HEK293 (cell line): Measurements from ENCODE around the gene ZNF33A.

Experiments used
- CTCF ChIA-PET: fragments of 350-600 bp; formaldehyde crosslinking; extraction: SDS; loops from one replicate; lab custom pipeline; 2021; ENCODE audit warnings: antibody characterized with exemption; lab: Yijun Ruan, JAX
- POLR2A ChIA-PET: fragments of 300-600 bp; formaldehyde crosslinking; extraction: SDS; loops from one replicate; lab custom pipeline; 2020; ENCODE audit warnings: antibody characterized with exemption, inconsistent platforms; lab: Yijun Ruan, JAX
- H3K27ac ChIP-seq: fragments of 200-500 bp; sonication (Bioruptor generic); 2 replicates; pipeline ENCODE4 v1.5.1; 2014; ENCODE audit warnings: low read depth, low read length, control low read depth, inconsistent platforms; ENCODE audit errors: extremely low read depth
- H3K36me3 ChIP-seq, 2 experiments: fragments of 200-500 bp in 1 of 2; sonication (Bioruptor generic) in 1 of 2; 1 replicate in 1 of 2; 2 replicates in 1 of 2; pipeline ENCODE4 v1.5.1; 2014 to 2017; ENCODE audit warnings: inconsistent platforms in 2 of 2, low read length in 2 of 2; ENCODE audit not compliant: control insufficient read depth in 2 of 2, insufficient read depth in 1 of 2
- H3K4me1 ChIP-seq: fragments of 200-500 bp; sonication (Bioruptor generic); 2 replicates; pipeline ENCODE4 v1.5.1; 2014; ENCODE audit warnings: mild to moderate bottlenecking, low read length, inconsistent platforms; ENCODE audit not compliant: control insufficient read depth, insufficient read depth
- H3K4me3 ChIP-seq: 2 replicates; pipeline ENCODE4 v1.5.1; 2011; ENCODE audit warnings: low read depth, mild to moderate bottlenecking, control low read depth, low read length, moderate library complexity
- H3K9me3 ChIP-seq: fragments of 200-500 bp; sonication (Bioruptor generic); 2 replicates; pipeline ENCODE4 v1.5.1; 2014; ENCODE audit warnings: low read depth, low read length, inconsistent platforms; ENCODE audit not compliant: control insufficient read depth, insufficient read depth
- GLIS1 ChIP-seq: fragments of 450-650 bp; formaldehyde crosslinking; IDR thresholded peaks from 2 replicates; pipeline ENCODE4 v1.5.1; 2016; ENCODE audit warnings: missing biosample characterization, missing genetic modification characterization
- KLF1 ChIP-seq: fragments of 450-650 bp; formaldehyde crosslinking; IDR thresholded peaks from 2 replicates; pipeline ENCODE4 v1.5.1; 2016; ENCODE audit warnings: missing biosample characterization, missing genetic modification characterization
- KLF8 ChIP-seq: fragments of 450-650 bp; formaldehyde crosslinking; IDR thresholded peaks from 2 replicates; pipeline ENCODE4 v1.5.1; 2016; ENCODE audit warnings: missing biosample characterization, missing genetic modification characterization
- KLF9 ChIP-seq: fragments of 450-650 bp; formaldehyde crosslinking; IDR thresholded peaks from 2 replicates; pipeline ENCODE4 v1.5.1; 2016; ENCODE audit warnings: missing biosample characterization, missing genetic modification characterization, low read depth
- PRDM1 ChIP-seq: fragments of 450-650 bp; formaldehyde crosslinking; IDR thresholded peaks from 2 replicates; pipeline ENCODE4; 2016; ENCODE audit warnings: missing biosample characterization, missing genetic modification characterization
- ZBTB17 ChIP-seq: fragments of 450-650 bp; formaldehyde crosslinking; IDR thresholded peaks from 2 replicates; pipeline ENCODE4 v1.5.1; 2016; ENCODE audit warnings: missing biosample characterization, missing genetic modification characterization
- ZFP41 ChIP-seq: fragments of 450-650 bp; formaldehyde crosslinking; IDR thresholded peaks from 2 replicates; pipeline ENCODE4 v1.5.1; 2016; ENCODE audit warnings: missing biosample characterization, missing genetic modification characterization, borderline replicate concordance
- ZNF174 ChIP-seq: fragments of 450-650 bp; formaldehyde crosslinking; IDR thresholded peaks from 2 replicates; pipeline ENCODE4 v1.5.0; 2017; ENCODE audit warnings: missing biosample characterization, mild to moderate bottlenecking, missing genetic modification characterization
- ZNF248 ChIP-seq: fragments of 450-650 bp; formaldehyde crosslinking; IDR thresholded peaks from 2 replicates; pipeline ENCODE4 v1.5.1; 2017; ENCODE audit warnings: missing biosample characterization, missing genetic modification characterization
- ZNF274 ChIP-seq, 2 experiments: fragments of 200-500 bp in 1 of 2; fragments of 450-650 bp in 1 of 2; sonication (Bioruptor generic) in 1 of 2; formaldehyde crosslinking in 1 of 2; IDR thresholded peaks; 2 replicates each; pipeline versions ENCODE4 v1.5.1 to v1.6.1; 2014 to 2016; ENCODE audit warnings: borderline replicate concordance in 1 of 2, inconsistent platforms in 1 of 2, low read length in 1 of 2, missing biosample characterization in 1 of 2, missing genetic modification characterization in 1 of 2
- ZNF292 ChIP-seq: fragments of 450-650 bp; formaldehyde crosslinking; IDR thresholded peaks from 2 replicates; pipeline ENCODE4 v1.5.1; 2016; ENCODE audit warnings: low read depth, missing biosample characterization, missing genetic modification characterization, borderline replicate concordance
- ZNF324 ChIP-seq: fragments of 450-650 bp; formaldehyde crosslinking; IDR thresholded peaks from 2 replicates; pipeline ENCODE4 v1.5.1; 2016; ENCODE audit warnings: missing biosample characterization, missing genetic modification characterization
- ZNF341 ChIP-seq: fragments of 450-650 bp; formaldehyde crosslinking; IDR thresholded peaks from 2 replicates; pipeline ENCODE4; 2016; ENCODE audit warnings: low read depth, missing biosample characterization, missing genetic modification characterization
- ZNF48 ChIP-seq: fragments of 450-650 bp; formaldehyde crosslinking; IDR thresholded peaks from 2 replicates; pipeline ENCODE4 v1.5.1; 2016; ENCODE audit warnings: missing biosample characterization, missing genetic modification characterization
- ZSCAN18 ChIP-seq: fragments of 450-650 bp; formaldehyde crosslinking; IDR thresholded peaks from 2 replicates; pipeline ENCODE4 v1.5.1; 2016; ENCODE audit warnings: missing biosample characterization, missing genetic modification characterization
- ZXDB ChIP-seq: fragments of 450-650 bp; formaldehyde crosslinking; IDR thresholded peaks from 2 replicates; pipeline ENCODE4 v1.5.1; 2016; ENCODE audit warnings: missing biosample characterization, missing genetic modification characterization
- TF ChIP-seq, protein P1 (sequence below): fragments of 450-650 bp; formaldehyde crosslinking; IDR thresholded peaks from 2 replicates; pipeline ENCODE4 v1.5.1; 2016; ENCODE audit warnings: missing biosample characterization, missing genetic modification characterization
- TF ChIP-seq, protein P2 (sequence below): fragments of 450-650 bp; formaldehyde crosslinking; IDR thresholded peaks from 2 replicates; pipeline ENCODE4 v1.5.1; 2016; ENCODE audit warnings: missing biosample characterization, missing genetic modification characterization
- TF ChIP-seq, protein P3 (sequence below): fragments of 450-650 bp; IDR thresholded peaks from 2 replicates; pipeline ENCODE4 v1.5.1; 2018; ENCODE audit warnings: missing biosample characterization, missing genetic modification characterization
- TF ChIP-seq, protein P4 (sequence below): sonication (generic); formaldehyde crosslinking; IDR thresholded peaks from 2 replicates; pipeline ENCODE4 v1.8.1; 2022; ENCODE audit warnings: mild to moderate bottlenecking, moderate library complexity, missing genetic modification reagents

Gene ZNF33A

DNA sequence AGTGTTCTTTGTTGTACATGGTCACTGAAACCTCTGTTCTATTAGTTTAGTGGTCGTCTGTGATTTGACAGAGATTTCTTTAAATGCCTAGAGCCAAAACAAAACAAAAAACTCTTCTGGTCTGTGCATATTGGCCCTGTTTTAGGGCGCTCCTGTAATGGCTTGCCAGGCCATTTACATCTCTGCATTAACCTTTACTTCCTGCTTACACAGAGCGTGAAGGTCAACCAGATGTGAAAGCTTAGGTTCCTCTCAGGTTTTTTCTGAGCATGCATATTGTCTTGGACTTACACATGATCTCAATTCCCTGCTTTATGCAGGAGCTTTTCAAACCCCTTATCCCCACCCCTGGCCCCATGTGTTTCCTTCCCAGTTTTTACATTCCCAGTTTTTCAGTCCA lies 93.3 kb downstream of the ZNF33A start:
- POLR2A ChIA-PET, result no interaction called here
- Histone ChIP-seq H3K9me3 (no peaks in the 10 kb centered on the region; the same call in 1 of the 2 replicates), H3K4me3 (no peak overlapping the region), H3K27ac (no peak overlapping the region), H3K4me1 (no peaks in the 10 kb centered on the region), H3K36me3 (peaks cover 13 to 52% of the 10 kb centered on the region in 2 experiments)
- TF ChIP-seq ZNF48 (tag by site-specific recombination), result no peak
- no peak for TF ChIP-seq KLF1 (tag by site-specific recombination)
- TF ChIP-seq ZFP41 (tag by site-specific recombination), result no peak
- no peak for TF ChIP-seq ZNF341 (tag by site-specific recombination)
- no peak for TF ChIP-seq PRDM1 (tag by site-specific recombination)
- TF ChIP-seq, protein P1, sequence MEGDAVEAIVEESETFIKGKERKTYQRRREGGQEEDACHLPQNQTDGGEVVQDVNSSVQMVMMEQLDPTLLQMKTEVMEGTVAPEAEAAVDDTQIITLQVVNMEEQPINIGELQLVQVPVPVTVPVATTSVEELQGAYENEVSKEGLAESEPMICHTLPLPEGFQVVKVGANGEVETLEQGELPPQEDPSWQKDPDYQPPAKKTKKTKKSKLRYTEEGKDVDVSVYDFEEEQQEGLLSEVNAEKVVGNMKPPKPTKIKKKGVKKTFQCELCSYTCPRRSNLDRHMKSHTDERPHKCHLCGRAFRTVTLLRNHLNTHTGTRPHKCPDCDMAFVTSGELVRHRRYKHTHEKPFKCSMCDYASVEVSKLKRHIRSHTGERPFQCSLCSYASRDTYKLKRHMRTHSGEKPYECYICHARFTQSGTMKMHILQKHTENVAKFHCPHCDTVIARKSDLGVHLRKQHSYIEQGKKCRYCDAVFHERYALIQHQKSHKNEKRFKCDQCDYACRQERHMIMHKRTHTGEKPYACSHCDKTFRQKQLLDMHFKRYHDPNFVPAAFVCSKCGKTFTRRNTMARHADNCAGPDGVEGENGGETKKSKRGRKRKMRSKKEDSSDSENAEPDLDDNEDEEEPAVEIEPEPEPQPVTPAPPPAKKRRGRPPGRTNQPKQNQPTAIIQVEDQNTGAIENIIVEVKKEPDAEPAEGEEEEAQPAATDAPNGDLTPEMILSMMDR (tag by site-specific recombination), result no peak
- TF ChIP-seq GLIS1 (tag by site-specific recombination), result no peak
- no peak for TF ChIP-seq KLF9 (tag by site-specific recombination)
- TF ChIP-seq ZSCAN18 (tag by site-specific recombination), result no peak
- TF ChIP-seq, protein P2, sequence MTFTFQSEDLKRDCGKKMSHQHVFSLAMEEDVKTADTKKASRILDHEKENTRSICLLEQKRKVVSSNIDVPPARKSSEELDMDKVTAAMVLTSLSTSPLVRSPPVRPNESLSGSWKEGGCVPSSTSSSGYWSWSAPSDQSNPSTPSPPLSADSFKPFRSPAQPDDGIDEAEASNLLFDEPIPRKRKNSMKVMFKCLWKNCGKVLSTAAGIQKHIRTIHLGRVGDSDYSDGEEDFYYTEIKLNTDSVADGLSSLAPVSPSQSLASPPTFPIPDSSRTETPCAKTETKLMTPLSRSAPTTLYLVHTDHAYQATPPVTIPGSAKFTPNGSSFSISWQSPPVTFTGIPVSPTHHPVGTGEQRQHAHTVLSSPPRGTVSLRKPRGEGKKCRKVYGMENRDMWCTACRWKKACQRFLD (tag by site-specific recombination), result no peak
- TF ChIP-seq, protein P3, sequence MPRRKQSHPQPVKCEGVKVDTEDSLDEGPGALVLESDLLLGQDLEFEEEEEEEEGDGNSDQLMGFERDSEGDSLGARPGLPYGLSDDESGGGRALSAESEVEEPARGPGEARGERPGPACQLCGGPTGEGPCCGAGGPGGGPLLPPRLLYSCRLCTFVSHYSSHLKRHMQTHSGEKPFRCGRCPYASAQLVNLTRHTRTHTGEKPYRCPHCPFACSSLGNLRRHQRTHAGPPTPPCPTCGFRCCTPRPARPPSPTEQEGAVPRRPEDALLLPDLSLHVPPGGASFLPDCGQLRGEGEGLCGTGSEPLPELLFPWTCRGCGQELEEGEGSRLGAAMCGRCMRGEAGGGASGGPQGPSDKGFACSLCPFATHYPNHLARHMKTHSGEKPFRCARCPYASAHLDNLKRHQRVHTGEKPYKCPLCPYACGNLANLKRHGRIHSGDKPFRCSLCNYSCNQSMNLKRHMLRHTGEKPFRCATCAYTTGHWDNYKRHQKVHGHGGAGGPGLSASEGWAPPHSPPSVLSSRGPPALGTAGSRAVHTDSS, result no peak
- no peak for TF ChIP-seq ZXDB (tag by site-specific recombination)
- no peak for TF ChIP-seq ZNF174
- TF ChIP-seq, protein P4, sequence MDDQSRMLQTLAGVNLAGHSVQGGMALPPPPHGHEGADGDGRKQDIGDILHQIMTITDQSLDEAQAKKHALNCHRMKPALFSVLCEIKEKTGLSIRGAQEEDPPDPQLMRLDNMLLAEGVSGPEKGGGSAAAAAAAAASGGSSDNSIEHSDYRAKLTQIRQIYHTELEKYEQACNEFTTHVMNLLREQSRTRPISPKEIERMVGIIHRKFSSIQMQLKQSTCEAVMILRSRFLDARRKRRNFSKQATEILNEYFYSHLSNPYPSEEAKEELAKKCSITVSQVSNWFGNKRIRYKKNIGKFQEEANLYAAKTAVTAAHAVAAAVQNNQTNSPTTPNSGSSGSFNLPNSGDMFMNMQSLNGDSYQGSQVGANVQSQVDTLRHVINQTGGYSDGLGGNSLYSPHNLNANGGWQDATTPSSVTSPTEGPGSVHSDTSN (CRISPR knock-in tag), result no peak
- no peak for TF ChIP-seq ZNF274 (IDR thresholded peaks at IDR 0.05; ENCODE audit: low read length)
- TF ChIP-seq ZNF274 (tag by site-specific recombination; IDR thresholded peaks at IDR 0.05; ENCODE audit: borderline replicate concordance), result no peak
- no peak for TF ChIP-seq ZNF324 (tag by site-specific recombination)
- TF ChIP-seq ZBTB17 (tag by site-specific recombination), result no peak
- TF ChIP-seq, all 188 proteins: peak for 0
- CTCF ChIA-PET, result no interaction called here

GRCh38 chr10:38112159-38112558 lies 101.7 kb downstream of the ZNF33A start:
- no peaks in the 10 kb centered on the region for H3K9me3 ChIP-seq

More at GRCh38 chr10:38112159-38112558, 101.7 kb downstream of the ZNF33A start:
- POLR2A ChIA-PET, result no interaction called here
- H3K4me1 ChIP-seq, result no peaks in the 10 kb centered on the region
- TF ChIP-seq KLF8, result no peak
- no peak for TF ChIP-seq ZNF248
- TF ChIP-seq ZNF292 (tag by site-specific recombination), result no peak
- CTCF ChIA-PET, result no interaction called here
- no peak overlapping the region for H3K4me3 ChIP-seq
- H3K36me3 ChIP-seq, result peaks cover 13 to 37% of the 10 kb centered on the region in 2 experiments
- no peak overlapping the region for H3K27ac ChIP-seq
